HG03520 (cell line): ENCODE data around the gene RAB1B.
"Not testable (repeated sequence)": the region's sequence is repeated elsewhere in the genome, so short reads cannot be mapped to it uniquely, and the experiment has no call there.

Source experiments
- ATAC-seq: cut with Tn5 transposase; IDR thresholded peaks from one replicate; pipeline ENCODE4 v1.9.1; 2021; ENCODE audit warnings: mild to moderate bottlenecking, moderate library complexity; ENCODE audit not compliant: unreplicated experiment

The RAB1B gene

GRCh38 chr11:66317723-66318599, 49.5 kb downstream of the RAB1B start:
- no peak for ATAC-seq

DNA sequence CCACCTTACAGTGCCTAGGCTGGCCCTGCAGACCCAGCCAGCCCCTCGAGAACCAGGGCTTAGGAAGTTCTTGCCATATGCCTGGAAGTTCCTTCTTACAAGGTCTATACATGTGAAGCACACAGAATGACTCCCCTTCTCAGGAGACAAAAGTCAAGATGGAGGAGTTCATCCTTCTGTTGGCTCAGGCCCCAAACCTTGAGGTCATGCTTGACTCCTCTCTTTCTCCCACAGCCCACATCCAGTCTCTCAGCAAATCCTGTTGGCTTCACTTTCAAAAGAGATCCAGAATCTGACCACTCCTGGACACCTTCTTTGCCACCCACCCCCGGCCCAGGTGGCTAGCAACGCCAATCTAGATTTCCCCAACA, 50.1 kb downstream of the RAB1B start:
- ATAC-seq, result no peak

DNA sequence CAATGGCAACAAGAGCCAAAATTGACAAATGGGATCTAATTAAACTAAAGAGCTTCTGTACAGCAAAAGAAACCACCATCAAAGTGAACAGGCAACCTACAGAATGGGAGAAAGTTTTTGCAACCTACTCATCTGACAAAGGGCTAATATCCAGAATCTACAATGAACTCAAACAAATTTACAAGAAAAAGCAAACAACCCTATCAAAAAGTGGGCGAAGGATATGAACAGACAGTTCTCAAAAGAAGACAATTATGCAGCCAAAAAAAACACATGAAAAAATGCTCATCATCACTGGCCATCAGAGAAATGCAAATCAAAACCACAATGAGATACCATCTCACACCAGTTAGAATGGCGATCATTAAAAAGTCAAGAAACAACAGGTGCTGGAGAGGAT, 51.9 kb downstream of the RAB1B start:
- ATAC-seq, result not testable (repeated sequence)

GRCh38 chr11:66320748-66321147, 52.3 kb downstream of the RAB1B start:
- not testable (repeated sequence) for ATAC-seq

DNA sequence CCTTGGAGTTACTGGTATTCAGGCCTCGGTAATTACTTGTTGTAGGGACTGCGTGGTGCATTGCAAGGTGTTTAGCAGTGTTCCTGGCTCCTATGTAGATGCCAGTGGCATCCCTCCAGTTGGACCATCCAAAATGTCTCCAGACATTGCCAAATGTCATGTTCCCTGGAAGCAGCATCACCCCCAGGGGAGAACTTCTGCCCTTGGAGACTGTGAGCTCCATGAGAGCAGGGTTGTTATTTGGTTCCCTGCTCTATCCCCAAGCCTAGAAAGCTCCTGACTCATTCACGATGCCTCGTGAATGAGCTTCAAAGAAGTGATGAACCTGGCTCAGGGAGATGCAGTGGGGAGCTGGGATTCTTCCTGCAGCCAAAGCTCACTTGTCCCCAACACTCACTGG, 53.2 kb downstream of the RAB1B start:
- ATAC-seq, result no peak

DNA sequence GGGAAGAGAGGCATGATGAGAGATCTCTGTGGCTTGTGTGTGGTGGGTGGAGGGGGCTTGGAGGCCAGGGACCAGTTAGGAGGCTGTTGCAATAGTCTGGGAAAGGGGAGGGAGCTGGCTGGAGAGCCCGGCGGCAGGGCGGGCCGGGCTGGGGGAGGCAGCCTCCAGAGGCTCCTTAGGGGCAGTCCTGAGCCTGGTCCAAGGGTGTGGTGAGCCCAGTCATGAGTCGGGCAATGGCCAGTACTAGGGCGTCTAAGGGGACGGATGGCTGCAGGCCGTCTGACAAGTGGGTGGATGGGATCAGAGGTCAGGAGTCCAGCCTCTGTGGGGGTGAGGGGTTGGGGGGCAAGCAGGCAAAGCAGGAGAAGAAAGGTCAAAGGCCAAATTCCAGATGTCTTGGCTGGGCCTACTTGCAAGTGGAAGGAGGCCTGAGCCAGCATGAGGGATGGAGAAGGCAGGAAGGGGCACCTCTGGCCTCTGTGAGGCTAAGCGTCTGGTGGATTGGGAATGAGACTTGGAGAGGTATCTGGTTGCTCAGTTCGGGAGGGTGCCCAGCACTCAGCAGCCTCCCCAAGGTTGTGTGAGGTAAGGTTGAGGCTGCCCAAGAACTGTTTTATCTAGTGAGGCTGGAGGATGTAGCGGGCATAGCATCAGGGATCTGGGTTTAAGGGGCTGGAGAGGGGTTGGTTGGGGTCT, 54.4 kb downstream of the RAB1B start:
- ATAC-seq, result no peak

GRCh38 chr11:66323684-66324083, 55.2 kb downstream of the RAB1B start:
- ATAC-seq, result no peak

DNA sequence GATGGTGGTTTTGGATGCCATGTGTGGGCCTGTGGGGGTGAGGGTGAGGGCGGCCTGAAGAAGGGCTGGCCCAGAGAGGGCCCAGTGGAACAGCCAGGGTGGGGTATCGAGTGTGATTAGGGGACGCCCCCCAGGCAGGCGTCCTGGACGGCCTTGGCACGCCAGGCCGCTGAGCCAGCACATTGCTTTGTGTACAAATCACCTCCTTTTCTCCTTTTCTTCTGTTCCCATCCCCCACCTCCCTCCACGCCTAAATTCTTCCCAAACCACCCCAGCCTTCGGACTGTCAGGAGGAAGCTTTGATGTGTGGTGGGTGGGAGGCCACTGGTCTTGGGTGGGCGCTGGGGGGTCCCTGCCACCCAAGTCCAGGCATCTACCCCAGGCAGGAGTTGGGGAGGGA, 56.2 kb downstream of the RAB1B start:
- ATAC-seq, result no peak

DNA sequence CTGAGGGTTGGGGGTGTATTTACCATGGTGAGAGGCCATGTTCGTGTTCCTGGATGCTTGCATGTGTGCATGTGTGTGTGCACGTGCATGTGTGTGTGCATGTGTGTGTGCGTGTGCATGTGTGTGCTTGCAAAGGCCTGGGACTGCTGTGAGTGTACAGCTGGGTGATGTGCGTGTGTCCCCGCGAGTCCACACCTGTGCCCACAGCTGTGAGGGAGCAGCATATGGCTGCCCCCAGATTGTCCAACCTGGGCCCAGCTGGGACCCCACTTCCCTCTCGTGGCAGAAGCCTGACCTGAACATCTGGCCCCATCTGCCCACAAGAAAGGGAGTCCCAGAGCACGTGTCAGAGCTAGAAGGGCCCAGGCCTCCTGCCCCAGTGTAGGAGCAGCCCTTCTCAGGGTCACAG, 56.8 kb downstream of the RAB1B start:
- ATAC-seq, result no peak

- ATAC-seq, result no peak
Measured at GRCh38 chr11:66326261-66327111, 58.0 kb downstream of the RAB1B start.
